Fibroblast of skin of back (primary cell): ENCODE results near the gene CNDP1.

Experiments
- DNase-seq: peaks from one replicate; pipeline ENCODE4 v3.0.0-alpha.2; 2013

Gene CNDP1

DNA sequence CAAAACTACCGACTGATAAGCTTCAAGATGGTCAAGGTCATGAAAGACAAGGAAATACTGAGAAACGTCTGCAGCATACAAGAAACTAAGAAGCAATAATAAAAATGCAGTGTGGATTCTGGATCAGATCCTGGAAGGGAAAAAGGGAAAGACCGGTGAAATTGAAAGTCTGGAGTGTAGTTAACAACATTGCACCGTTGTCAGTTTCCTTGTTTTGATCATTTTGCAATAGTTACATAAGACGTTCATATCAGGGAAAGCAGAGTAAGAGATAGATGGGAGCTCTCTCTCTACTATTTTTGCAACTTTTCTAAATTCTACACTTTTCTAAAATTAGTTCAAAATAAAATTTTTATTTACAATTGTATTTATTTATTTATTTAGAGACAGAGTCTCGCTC, 48.3 kb downstream of the CNDP1 start:
- DNase-seq, result no peak

DNA sequence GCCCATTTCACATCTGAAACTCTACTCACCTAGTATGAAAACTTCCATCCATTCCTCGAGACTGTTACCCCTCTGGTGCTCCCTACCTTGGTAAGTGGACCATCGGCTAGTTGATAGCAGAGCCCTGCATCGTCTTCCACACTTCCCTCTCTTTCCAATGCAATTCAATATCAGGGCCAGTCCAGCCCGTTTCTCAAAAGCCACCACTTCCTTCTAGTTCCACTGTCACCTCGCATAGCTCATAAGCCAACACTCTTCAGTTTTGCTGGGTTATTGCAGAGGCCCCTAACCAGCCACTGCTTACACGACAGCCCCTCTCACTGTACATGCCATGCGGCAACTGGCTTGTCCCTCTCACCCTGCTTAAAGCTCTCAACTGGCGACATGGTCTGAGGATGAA, 53.1 kb downstream of the CNDP1 start:
- DNase-seq, result no peak

DNA sequence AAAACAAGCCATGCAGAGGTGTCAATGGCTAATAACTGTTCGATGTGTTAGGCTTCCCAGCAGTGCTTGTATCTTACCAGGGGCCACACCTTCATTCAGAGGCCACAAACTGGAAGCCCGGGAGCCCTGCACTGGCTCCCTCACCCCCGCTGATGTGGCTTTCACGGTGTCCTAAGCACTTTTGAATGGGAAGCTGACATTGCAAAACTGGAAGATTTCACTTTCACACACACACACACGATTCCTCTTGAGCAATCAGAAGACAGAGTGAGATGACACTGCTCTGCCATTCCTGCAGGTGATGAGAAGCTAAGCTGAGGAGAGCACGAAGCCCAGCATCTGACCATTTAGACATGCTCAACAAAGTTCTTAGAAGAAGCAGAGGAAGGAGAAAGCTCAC, 54.7 kb downstream of the CNDP1 start:
- DNase-seq, result no peak

DNA sequence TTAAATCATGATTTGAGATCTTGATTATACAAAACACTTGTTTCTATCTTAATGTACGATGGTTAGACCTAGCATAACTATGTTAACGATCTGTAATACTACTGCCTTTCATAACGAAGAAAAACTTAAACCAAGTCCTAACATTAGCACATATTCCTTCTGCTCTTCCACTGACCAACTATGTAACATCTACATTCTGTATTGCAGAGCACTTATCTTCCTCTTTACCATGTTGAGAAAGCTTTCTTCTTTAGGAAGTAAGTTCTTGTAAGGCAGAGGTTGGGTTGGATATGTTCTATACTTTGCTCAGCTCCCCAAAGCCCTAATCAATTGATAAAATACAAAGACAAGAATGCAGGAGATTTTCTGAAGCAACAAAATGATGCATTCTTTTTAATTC, 55.5 kb downstream of the CNDP1 start:
- DNase-seq, result no peak

DNA sequence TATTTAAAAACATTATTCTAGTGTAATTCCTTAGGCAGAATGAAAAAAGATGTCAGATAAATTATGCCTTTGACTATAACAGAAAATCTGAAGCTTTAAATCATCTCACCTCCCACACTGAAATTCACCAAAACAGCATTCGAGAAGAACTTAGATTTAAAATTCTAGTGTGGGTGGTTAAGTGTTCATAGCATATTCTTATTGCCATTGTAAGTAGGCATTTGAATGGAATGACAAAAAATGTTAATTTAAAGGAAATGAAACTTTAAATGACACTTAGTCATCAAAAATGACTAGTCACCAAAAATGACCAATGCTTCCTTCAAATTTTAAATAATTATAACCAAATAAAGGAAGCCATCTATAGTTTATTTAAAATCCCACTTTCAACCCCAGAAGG, 56.4 kb downstream of the CNDP1 start:
- DNase-seq, result no peak

DNA sequence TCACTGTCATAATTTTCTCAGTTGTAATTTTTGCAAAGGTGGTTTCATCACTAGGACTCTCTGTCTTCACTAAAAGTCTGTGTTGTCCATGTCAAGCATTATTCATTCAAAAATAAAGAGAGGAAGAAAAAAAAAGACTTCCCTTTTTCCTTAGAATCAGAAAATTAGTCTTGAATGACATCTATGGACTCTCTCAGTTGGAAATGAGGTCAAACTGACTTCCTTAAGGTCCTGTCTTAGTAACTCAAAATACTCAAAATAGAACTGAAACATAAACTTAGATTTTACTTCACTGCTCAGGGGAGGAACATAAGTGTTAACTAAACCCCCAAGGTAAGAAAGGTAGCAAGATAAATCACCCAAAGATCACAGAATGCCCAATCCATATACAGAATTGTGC, 61.1 kb downstream of the CNDP1 start:
- no peak for DNase-seq

DNA sequence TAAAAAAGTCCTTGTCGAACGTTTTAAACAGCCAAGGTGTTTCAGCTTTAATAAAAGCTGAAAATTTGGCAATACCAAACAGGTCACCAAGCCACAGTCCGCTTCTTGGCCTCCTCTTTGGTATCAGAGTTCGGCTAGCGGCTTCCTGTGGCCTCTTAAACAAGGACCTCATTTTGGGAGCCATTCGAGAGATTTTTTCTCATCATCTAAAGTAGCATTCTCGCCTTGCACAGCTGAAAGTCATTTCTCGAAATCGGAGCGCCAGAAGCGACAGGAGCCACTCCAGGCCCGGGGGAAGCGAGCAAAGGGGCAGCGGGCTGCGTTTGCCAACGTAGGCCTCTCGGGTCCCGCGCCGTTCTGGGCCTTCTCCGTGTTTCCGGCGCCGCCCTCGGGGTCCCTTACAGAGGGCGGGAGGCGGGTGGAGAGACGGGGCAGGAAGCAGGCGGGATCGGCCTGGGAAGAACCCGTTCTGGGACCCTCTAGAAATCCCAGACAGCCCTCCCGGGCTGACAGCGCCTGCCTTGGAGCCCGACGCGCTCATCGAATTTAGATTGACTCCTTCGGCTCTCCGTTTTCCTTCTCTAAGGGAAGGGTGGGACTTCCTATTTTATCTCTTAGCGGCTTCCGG, 62.8 kb downstream of the CNDP1 start:
- peak; percentile 82 for DNase-seq

DNA sequence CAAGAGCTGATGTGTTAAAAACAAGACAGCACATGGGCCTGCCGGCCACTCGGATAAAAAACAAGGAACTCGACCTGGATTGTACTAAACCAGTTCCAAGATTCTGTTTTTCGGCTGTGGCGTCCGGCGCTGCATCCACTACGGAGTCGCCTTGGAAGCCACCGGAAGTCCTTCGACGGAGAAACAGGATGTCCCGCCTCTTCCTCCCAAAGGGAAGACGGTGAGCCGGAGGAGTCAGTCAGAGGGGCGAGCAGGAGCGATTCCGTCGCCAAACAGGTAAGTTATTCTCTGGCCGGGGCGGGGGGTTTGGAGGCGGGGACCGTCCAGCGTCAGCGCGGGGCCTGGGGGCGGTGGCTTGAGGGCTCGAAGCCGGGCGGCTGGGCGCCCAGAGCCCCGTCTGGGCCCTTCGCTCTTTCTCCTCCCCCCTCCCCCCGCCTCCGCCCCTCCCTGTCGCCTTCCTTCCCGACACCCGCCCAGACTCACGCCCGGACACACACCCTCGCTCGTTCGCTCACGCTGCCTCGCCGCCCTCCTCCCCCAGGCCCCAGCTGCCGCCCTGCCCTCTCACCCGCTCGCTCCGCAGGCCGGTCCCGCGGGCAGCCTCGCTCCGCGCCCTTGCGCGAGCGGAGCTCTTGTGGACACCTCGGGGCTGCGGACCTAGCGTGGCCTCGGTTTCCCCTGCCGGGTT, 63.5 kb downstream of the CNDP1 start, which contains the start of gene ZNF407:
TSS of gene ZNF407 (plus strand) at position 209 of the 688 bp plus-strand sequence. CDS start 33,150 bp downstream, outside the sequence.
- peak; percentile 94 for DNase-seq

DNA sequence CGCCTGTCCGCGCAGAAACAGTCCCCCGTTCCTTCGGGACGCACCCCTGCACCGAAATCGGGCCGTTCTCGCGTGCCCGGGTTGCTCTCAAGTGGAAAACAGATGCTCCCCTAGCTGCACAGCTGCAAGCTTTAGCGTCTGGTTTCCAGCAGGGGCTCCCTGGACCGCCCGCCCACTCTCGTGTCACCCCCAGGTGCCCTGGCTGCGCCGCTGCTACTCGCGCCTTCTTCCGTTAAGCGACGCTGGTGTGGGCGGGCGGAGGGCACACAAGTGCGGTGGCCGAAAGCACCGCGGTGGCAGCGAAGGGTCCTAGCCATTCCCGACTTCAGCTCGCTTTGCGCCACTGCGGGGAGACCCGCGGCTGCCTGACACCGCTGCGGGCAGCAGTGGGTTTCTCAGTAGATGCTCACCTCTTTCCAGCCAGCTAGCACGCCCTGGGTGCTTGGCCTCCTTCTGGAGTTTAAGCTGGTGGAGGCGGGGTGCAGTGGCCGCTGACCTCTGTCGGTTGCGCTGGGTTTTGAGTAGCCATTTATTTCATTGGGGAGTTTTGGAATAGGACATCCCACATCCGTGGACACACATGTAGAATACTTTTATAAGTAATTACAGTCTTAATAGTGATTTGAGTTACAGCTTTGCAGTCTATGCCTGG, 64.2 kb downstream of the CNDP1 start:
- peak; percentile 45 for DNase-seq

DNA sequence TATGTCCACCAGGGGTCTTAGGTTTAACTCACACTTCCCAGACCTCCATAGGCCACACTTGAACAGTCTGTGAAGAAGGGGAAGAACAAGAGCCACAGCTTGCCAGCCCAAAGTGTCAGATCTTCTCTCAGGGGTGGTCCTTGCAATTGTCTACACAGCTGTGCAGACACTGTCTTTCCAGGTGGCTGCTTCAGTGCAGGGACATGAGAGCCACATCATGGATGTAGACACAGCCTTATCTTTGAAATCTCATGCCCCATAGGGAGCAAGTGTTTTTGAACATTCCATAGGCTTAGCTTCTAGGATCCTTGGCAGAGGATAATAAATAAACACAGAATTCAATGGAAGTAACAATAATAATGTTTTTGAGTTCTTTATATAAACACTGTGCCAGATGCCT, 70.1 kb downstream of the CNDP1 start:
- peak; percentile 39 for DNase-seq

DNA sequence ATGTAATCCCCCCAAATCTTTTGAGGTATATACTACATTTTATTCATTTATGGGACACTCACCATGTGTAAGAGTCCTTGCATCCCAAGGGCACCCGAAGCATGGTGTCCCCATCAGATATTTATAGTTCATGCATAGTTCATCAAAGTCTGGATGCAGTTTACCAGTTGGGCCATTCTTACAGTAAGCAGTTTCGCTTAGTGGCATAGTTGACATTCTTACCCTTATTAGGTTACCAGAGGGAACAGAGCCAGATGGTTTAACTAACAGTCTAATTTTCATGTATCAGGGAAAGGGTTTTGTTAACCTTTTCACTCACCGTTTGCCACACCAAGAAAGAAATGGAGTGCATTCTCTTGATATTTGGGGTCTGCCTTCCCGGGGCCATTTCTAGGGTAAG, 70.5 kb downstream of the CNDP1 start:
- peak; percentile 78 for DNase-seq

DNA sequence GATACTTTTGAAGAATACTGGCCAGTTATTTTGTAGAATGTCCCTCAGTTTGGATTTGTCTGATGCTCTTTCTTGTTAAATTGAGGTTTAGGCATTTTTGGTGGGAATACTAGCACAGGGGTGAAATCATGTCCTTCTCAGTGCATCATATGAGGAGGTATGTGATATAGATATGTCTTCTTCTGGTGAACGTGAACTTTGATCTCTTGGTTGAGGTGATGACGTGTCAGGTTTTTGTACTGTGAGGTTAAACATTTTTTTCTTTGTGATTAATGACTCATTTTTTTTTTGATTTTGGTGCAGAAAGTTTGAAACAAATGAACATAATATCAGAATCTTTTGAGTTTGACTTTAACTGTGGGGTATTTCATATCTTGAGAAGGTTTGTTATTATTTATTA, 74.4 kb downstream of the CNDP1 start:
- DNase-seq, result no peak

DNA sequence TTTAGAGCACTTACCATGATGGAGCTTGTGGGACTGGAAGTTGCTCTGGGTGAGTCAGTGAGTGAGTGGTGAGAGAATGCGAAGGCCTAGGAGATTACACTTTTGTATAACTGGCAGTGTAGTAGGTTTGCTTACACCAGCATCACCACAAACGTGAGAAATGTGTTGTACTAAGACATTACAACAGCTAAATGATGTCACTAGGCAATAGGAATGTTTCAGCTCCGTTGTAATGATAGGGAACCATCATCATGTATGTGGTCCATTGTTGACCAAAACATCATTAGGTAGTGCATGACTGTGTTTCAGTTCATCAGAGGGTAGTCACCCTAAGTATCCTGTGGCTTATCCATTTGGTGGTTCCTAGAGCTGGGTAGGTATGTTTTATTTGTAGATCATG, 75.2 kb downstream of the CNDP1 start:
- peak; percentile 25 for DNase-seq

DNA sequence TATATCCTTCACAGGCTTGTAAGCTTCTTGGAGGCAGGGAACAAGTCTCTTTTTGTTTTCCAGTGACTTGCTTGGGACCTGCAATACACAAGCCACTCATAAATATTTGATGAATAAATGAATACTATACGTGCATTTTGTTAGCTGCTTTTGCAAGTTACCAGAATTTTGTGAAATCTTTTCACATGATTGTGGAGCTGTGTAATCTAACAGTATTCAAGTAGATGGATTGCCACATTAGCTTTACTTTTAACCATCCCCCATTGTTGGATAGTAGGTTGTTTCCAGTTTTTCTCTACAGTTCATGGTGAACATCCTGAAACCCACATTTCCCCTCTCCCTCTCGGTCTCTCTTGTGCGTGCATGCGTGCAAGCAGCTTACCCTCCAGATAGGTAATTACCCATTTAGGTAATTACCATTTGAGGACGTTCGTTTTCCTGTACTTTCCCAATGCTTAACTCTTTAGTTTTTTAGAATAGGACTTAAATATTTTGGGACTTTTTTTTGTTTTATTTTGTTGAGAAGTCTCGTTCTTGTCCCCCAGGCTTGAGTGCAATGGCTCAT, 75.8 kb downstream of the CNDP1 start:
- no peak for DNase-seq

DNA sequence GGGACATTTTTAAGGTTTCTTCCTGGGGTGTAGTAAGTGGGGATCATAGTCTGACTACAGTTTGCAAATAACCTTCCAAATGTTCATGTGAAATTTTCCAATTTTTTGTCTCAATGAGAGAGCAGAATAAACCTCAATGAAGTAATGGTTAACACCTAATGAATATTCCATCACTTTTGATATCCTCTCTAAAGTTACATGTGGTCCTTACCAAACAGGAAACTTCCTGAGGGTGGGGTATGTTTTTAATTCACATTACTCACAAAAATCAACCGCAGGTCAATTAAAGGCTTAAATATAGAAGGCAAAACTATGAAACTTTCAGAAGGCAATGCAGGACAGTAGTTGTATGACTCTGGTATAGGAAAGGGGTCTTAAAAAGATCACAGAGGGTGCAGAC, 76.6 kb downstream of the CNDP1 start:
- peak; percentile 23 for DNase-seq

DNA sequence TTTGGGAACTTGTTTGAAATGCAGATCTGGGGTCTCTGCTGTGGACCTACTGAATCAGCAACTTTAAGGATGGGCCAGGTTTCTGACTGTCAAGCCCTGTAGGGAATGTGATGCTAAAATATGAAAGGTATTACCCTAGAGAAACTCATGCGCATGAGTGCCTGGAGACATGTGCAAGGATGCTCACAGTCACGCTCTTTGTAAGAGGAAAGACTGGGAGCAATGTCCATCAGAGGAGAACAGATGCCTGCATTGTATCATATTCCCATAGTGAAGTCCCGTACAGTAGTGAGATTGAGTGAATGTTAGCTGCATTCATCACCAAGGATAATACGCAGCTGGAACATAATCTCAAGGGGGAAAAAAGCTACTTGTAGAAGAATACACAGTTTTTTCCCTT, 77.5 kb downstream of the CNDP1 start:
- no peak for DNase-seq

DNA sequence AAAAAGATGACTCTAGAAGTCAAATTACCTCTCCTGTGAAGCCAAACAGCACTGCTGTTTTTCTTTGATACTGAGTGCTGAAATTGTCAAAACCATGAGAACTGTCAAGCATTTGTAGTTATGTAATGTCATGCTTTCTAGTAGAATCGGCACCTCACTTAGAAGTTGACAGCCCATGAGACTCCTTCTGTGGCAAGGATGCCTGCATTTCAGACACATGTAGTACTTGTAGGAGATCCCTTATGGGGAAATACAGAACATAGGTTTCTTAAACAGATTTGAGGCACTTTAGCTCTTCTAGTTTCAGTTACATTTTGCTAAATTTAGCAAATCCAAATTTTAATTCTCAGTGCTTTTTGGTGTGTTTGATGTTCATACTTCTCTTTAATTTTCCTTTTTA, 79.1 kb downstream of the CNDP1 start:
- DNase-seq, result no peak

DNA sequence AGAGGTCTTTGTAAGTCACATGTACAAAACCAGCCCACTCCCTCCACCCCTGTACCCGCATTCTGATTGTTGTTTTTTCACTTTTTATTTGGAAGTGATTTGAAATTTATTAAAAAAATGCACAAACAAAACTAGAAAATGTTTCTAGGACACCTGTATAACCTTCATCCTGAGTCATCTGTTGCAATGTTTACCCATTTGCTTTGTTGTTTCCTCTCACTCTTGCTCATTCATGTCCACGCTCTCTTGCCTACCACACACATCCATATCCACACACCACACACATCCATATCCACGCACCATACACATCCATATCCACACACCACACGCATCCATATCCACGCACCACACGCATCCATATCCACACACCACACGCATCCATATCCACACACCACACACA, 82.2 kb downstream of the CNDP1 start:
- DNase-seq, result no peak

DNA sequence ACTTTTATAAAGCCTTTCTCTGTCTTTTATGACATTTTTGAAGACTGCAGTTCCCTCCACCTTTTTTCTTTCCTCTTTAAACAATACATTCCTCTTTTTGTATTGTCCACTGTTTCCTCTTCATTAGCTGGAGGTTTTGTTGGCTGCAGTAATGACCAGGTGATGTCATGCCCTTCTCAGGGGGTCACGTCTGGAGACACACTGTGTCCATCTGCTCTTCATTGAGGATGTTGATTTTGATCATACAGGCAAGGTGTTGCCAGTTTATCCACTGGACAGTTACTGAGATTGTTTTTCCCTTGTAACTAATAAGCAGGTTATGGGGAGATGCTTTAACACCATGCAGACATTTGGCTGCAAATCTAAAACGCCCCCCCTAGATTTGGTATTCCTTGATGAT, 83.2 kb downstream of the CNDP1 start:
- no peak for DNase-seq

DNA sequence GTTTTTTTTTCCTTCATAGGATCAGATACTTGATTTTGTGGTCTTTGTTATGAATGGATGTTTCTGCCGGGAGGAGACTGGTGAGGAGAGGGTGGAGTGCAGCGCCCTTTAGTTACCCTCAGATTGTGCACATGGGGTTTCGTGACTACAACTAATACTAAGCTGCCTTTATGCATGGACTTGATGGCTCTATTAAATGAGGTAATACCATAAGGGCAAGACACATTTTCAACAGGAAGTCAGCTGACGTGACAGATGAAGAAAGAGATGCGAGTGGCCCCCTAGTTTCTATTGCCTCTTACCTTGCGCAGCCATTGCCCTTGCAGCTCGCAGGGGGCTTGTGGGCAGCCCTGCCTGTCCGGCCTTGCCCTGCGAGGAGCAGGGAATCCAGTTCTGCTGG, 87.8 kb downstream of the CNDP1 start:
- no peak for DNase-seq

DNA sequence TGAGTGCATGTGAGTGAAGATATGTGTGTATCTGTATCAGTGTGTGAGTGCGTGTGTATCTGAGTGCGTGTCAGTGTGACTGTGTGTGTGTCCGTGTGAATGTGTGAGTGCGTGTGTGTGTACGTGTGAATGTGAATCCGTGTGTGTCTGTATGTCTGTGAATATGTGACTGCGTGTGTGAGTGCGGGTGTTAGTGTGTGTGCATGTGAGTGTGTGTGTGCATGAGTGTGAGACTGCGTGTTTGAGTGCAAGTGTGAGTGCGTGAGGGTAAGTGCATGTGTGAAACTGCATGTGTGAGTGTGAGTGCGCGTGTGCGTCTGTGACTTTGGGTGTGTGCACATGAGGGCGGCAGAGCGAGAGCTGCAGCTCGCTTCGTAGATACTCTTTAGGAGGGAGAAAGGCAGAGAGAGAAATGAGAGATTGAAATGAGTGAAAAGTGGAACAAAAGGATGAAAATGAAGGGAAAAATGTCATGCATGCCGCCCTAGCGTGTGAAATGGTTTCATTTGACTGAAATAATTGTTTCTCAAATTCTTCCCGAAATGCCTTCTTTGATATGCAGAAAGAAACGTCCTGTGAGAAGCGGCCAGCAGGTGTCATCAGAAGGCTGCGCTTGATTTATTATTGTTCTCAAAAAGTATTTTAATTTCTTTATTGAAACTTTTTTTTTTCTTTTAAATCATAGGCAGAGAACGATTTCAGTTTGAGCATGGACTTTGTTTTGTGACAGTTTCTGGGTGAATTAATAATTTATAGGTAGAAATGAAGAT, 88.9 kb downstream of the CNDP1 start:
- DNase-seq, result peak; percentile 21

DNA sequence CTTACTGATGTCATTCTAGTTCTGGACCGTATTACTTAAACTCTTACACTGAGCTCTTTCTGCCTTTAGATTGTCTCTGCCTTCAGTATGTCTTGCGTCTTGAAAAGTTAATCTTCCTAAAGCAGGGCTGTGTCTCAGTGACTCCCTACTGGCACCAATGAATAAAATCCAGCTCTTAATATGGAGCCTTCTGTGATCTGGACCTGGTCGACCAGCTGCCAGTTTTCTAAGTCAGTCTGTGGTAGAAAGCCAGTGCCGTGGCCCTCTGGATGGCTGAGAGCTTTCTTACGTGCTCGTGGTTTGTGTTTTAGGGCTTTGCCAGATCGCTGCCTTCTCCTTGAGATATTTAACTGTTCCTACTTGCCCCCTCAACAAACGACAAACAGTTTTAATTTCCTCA, 90.2 kb downstream of the CNDP1 start:
- no peak for DNase-seq

DNA sequence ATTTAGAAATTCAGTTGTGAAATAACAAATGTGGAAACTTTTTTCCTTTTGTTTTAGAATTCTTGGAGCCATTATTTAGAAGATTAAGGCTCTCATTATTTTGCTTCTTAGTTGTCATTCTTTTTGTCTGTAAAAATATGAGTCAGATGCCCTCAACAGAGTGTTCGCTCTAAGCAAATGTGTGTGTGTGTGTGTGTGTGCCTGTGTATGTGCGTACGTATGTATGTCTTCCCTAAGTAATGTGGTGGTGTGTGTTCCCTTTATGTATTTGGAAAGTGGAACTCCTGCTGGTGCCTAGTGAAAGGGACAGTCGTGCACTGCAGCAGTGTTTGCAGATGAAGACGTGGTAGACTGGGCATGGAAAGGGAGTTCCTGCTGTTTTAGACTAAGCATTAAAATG, 90.9 kb downstream of the CNDP1 start:
- peak; percentile 53 for DNase-seq
